KBM-7 (cell line): ENCODE results near the gene CYB5RL.
"Not testable (repeated sequence)": the region's sequence is repeated elsewhere in the genome, so short reads cannot be mapped to it uniquely, and the experiment has no call there.

Source experiments
- DNase-seq: peaks from one replicate; pipeline ENCODE4 v3.0.0-alpha.2; 2015
- in situ Hi-C: fragments of 300-500 bp; cut with MboI; formaldehyde crosslinking; loops from 2 replicates; pipeline ENCODE4 v1.14.3; 2020; ENCODE audit warnings: low sequenced_read_pairs, low pct_unique_long_range_greater_than_20kb, mixed read lengths

The CYB5RL gene

DNA sequence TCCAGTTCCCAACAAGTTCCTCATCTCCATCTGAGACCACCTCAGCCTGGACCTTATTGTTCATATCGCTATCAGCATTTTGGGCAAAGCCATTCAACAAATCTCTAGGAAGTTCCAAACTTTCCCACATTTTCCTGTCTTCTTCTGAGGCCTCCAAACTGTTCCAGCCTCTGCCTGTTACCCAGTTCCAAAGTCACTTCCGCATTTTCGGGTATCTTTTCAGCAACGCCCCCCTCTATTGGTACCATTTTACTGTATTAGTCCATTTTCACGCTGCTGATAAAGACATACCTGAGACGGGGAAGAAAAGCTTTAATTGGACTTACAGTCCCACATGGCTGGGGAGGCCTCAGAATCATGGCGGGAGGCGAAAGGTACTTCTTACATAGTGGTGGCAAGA lies 33.5 kb downstream of the CYB5RL start:
- in situ Hi-C loops, DNase-seq: not testable (repeated sequence)

- DNase-seq, result no peak
- in situ Hi-C loops, result no loop called here
Measured at GRCh38 chr1:54165146-54165545, 34.7 kb downstream of the CYB5RL start.

DNA sequence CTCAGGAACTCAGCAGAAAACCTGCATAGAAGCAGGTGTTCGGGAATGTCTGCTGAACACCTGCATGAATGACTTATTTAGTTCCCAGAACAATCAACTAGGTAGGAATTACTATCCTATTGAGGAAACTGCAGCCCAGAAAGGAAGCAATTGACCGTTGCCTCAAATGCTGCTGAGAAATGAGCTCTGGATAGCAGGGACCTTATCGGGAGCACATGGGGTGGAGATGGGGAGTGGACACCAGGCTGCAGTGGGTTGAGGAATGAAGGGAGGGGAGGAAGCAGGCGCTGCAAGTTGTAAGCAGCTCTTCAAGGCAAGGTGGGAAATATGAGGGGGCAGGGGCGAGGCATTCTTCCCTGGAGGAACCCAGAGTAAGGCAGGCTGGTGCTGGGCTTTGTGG lies 36.3 kb downstream of the CYB5RL start:
- in situ Hi-C loops, result no loop called here
- no peak for DNase-seq

- in situ Hi-C loops, result no loop called here
Measured at GRCh38 chr1:54163051-54163450, 36.8 kb downstream of the CYB5RL start.

DNA sequence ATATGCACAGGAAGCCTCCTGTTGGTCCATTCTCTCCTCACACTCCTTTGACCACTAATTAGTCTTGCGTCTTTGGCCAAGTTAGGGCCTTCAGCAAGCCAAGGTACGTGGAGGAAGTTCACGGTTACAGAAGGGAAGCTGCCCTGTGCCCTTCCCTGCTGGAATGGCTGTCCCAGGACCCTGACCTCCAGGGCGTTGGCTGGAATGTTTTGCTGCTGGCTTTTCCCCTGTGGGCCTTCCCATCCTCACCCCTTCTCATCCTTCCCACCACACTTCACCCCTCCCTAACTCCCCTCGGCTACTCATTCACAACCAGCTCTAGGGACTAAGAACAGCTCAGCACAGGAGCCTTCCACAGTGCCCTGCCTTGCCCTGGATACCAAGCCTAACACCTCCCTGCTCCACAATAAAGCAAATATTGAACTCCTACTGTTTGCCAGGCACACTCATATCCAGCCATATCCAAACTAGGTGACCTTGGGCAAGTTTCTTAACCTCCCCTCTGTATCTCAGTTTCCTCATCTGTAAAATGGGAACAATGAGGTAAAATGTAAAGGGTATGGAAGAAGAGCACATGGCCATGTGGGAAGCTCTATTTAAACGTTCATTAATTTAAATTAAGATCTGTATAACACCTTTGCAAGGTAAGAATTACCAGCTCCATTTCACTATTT lies 38.2 kb downstream of the CYB5RL start:
- in situ Hi-C loops, result no loop called here
- DNase-seq, result no peak

More at GRCh38 chr1:54163051-54163450, 36.8 kb downstream of the CYB5RL start:
- no peak for DNase-seq

DNA sequence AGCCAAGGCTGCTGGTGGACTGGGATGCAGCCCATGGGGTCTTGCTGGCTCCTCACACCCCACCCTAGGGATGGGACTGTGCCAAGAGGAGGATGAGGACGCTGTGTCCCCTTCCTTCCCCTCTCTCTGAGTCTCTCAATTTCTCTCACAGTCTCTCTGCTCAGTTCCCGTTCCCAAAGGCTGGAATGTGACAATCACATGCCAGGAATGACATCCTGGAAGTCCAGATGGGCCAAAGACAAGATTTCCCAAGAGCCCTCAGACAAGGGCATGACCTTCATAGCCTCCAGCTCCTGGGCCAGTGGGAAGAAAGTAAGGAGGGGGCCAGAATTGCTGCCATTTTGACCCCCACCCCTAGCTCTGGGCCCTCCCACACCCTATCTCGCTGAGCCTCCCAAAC lies 39.5 kb downstream of the CYB5RL start:
- in situ Hi-C loops, result no loop called here
- no peak for DNase-seq

- DNase-seq, result no peak
- in situ Hi-C loops, result no loop called here
Measured at GRCh38 chr1:54159733-54160316, 40.0 kb downstream of the CYB5RL start.

DNA sequence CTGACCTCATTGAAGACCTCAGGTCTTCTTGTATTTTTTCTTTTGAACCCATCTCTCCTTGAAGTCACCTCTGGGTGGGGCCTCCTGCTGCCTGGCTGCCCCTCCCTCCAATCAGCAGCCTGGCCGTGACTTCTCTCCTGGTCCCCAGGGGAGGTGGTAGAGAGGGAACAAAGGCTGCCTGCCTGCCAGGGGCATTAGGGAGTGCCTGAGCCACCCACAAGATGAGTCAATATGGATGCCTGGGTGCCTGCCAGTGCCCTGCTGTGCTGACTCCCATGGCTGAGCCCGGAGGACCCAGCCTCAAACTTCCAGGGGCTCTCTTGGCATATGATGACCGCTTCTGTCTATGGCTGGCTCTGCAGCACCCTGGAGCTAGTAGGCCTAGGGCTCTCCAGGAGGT lies 41.8 kb downstream of the CYB5RL start:
- in situ Hi-C loops, result no loop called here

DNA sequence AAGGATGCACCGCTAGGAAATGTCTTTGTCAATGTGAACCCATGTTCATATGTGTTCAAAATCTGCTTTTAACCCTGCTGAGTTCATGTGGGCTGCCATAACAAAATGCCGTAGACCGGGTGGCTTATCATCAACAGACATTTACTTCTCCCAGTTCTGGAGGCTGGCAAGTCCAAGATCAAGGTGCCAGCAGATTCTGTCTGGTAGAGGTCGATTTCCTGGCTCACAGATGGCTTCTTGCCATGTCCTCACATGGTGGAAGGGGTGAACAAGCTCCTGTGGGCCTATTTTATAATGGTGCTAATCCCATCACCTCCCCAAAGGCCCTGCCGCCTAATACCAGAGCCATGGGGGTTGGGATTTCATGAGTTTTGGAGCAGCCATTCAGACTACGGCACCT lies 42.4 kb downstream of the CYB5RL start:
- DNase-seq, result no peak
- in situ Hi-C loops, result no loop called here

More for the DNA sequence above, 41.8 kb downstream of the CYB5RL start:
- DNase-seq, result no peak

DNA sequence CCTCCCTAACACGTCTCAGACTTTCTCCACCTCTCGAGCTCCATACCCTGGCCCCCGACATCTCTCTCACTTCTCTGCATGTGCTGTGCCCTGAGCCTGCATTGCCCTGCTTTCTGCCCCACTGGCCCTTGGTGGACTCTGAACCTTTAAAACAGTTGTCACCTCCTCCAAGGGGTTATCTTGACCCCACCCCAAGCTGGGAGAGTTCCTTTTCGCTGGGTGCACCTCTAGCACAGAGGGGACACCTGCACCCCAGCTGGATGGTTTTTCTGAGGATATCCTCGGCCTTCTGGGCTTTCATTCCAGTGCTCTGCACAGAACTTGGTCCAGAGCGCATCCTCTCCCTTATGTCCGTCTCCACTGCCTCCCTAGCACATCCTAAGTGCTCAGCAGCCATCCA lies 42.8 kb downstream of the CYB5RL start:
- no peak for DNase-seq
- in situ Hi-C loops, result no loop called here

DNA sequence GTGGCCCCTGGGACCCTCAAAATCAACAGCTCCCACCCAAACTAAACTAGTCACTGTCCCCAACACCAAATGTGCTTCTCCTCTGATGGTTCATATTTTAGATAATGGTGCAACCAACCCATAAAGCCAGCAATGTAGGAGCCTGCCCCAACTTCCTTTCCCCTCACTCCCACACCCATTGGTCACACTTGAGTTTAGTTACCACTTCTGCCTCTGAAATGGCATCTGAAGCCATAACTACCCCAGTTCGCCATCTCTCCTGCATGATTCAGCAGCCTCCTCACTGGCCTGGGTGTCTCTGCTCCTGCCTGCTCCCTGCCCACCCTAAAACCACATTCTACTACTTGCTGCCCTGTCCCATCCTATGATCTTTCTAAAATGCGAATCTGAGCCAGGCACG lies 43.6 kb downstream of the CYB5RL start:
- DNase-seq, result no peak
- in situ Hi-C loops, result no loop called here

DNA sequence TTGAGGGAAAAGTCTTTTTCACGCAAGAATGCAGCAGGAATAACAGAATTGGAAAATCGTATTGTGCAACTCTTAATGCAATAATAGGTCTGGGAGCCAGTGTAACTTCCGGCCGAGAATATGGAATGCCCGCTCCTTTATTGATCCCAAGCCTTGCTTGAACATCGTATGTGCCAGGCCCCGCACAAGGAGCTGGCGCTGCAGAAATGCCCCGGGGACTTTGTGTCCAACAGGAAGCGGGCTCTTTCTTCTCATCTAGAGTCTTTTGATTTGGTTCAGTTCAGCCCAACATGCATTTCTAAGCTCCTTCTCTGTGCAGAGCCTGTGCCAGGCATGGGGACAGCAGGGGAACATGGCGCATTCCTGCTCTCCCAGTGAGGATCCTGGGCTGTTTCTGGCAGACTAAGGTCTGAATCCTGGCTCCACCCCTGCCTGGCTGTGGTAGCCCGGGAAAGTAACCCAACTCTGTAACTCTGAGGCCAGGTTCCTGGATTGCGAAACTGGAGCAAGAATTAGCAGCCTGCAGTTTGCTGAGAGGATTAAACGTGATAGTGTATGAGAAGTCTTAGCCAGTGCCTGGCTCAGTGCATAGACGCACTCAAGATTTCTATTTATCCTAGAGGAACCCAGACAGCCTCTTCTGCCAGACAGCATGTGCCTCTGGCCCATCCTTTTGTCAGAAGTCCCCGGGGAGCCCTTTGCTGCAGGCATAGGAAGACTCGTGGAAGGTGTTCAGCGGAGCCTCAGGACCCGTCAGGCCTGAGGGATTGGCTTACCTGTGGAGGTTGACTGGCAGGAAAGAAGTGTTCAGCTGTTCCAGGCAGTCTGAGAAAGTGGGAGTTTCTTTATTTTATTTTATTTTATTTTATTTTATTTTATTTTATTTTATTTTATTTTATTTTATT lies 46.0 kb downstream of the CYB5RL start:
- DNase-seq, result peak; percentile 63
- in situ Hi-C loops, result no loop called here

GRCh38 chr1:54152696-54153095 lies 47.1 kb downstream of the CYB5RL start, which contains the start of gene CDCP2:
Gene CDCP2, minus strand, starts transcription at chr1:54153000. Its CDS starts 78 bp downstream, at chr1:54152922.
- no peak for DNase-seq
- in situ Hi-C loops, result no loop called here

DNA sequence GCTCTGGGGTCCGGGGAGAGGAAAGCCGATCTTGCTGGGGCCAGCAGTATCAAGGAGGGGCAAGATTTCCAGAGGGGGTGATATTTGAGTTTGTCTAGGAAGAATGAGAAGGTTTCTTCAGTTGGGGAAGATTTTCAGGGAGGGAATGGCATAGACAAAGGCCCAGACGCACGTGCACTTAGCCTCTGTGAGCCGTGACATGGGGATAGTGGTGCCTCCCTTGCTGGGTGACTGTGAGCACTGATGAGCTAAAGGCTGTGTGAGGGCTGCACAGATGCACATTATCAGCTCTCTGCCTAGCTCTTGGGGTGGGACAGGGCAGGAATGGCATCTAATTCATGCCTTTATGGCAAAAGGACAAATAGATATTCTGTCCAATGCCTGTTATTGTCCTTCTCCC lies 48.8 kb downstream of the CYB5RL start:
- DNase-seq, result no peak
- in situ Hi-C loops, result no loop called here
